ENCODE measurements around the gene OCA2. TPM values are rescaled to one million over a fixed set of nuclear protein-coding genes. Genes with fewer than 3 reads are reported as not detected.

The OCA2 gene
- not detected in 2 replicates for total RNA-seq (ENCODE audit: low replicate concordance)

DNA sequence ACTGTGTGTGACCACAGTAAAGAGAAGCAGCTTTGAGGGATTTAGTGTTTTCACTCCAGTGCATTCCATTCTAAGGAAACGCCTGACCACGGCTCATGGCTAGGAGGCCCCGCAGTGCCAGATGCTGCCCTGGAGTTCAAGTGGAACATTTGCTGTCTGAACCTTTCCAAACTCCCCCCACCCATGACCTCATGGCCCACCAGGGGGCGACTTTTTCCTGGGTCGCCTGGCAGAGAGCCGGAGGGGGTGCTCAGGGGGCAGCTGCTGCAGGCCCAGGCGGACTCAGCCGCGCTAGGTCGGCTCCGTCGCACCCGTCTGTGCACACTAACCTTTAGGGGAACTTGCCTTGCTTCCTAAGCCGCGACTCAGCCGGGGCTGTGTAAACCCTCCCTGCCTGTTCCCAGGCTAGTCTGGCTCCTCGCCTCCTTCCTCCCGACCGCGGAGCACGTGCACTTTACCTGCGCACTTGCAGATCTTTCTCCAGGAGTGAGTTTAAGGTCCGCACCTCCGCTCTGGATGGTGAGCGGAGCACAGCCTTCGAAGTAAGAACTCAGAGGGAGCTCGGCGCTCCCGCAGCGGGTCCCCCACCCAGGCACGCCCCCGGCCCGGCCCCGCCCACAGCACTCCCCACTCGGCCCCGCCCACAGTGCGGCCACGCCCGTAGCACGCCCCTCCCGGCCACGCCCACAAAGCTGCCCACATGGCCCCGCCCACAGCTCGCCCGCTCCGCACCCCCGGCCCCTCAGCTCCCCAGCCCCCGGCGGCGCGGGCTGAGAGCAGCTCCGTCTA, at the start of gene OCA2:
TSS of gene OCA2 (minus strand) at position 550 of the 789 bp plus-strand sequence. CDS start 17,441 bp downstream, outside the sequence.

Other genes with a start within 250 kb of the OCA2 start
- gene HERC2, start 222.9 kb upstream of the OCA2 start, total RNA-seq (ENCODE audit: low replicate concordance): 35.2 and 45.7 TPM in 2 replicates

All from smooth muscle cell of the coronary artery (primary cell).